HG03439 (cell line): Measurements from ENCODE around the gene CBX4.

Experiments
- ATAC-seq: cut with Tn5 transposase; IDR thresholded peaks from one replicate; pipeline ENCODE4 v1.9.1; 2021; ENCODE audit warnings: mild to moderate bottlenecking, moderate library complexity; ENCODE audit not compliant: unreplicated experiment

Gene CBX4

DNA sequence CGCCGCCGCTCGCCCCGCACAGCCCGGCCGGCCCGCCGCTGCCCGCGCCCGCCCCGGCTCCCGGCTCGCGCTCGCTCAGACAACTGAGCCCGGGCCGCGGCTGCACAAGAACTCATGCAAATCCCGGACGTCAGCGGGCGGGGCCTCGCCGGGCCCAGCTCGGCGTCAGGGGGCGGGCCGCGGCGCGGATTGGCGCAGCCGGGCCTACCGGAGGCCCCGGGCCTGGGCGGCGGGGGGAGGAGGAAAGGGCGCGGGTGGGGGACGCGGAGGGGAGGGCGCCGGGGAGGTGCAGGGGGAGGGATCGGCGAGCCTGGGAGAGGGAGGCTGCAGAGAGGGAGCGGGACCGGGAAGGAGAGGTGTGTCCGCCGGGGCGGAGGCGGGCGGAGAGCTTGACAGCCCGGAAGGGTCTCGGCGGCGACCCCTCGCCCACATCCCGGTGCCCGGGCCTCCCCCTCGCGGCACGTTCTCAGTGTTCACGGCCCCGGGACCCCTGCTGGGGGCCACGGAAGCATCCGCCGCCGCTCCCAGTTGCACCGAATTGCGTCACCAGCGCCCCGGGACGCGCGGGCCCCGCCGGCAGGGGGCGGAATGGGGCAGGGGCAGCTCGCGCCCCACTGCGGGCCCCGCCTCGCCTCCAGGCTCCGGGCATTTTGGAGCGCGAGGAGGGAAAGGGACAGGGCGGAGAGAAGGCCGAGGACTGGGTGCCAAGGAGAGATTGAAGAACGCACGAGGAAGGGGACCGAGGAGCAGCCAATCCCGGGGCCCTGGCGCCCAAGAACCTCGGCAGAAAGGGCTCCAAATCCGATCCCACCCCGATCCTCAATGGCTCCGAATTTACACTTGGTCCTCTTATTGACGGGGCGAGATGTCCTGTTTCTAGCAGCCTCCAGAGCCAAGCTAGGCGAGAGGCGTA, at the start of gene CBX4:
Gene CBX4, minus strand, starts transcription at position 85 of the 913 bp plus-strand sequence. CDS start 189 bp downstream, outside the sequence.
- peak; percentile 48 for ATAC-seq

DNA sequence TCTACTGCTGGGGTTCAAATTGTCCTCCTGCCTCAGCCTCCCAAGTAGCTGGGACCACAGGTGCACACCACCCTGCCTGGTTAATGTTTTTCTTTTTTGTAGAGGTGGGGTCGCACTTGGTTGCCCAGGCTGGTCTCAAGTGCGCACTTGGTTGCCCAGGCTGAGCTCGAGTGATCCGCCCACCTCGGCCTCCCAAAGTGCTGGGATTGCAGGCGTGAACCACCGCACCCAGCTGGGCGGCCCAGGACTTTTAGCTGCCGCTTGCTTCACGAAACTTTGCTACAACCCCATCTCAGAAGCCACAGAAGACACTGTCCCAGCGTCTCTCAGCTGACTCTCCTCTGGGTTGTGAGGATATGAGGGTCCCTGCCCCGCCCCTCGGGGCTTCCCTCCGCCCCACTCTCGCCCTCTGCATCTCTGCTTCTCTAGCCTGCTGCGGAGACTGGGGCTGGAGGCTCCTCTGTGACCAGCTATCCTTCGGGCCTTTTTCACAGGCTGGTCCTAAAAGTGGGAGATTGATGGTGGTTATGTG, 48.8 kb upstream of the CBX4 start:
- ATAC-seq = no peak

DNA sequence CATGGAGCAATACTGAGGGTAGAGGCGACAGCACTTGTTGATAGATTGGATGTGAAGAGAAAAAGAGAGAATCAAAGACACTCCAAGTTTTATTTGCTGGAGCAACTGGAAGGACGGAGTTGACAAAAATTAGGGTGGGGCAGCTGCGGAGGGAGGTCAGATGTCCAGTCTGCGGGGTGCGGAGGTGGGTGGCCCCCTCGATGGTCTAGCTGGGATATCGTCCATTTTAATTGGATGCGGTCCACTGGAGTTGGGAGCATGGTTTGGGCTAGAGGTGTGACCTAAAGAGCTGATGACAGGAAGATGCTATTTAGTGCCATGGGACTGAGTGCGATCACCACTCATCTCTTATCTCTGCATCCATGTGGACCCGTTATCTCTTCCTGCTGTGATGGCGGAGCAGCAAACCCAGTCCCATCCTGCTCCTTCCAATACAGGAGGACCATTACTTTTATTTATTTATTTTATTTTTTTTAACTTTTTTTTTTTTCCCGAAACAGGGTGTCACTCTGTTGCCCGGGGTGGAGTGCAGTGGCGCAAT, 48.3 kb upstream of the CBX4 start:
- no peak for ATAC-seq

DNA sequence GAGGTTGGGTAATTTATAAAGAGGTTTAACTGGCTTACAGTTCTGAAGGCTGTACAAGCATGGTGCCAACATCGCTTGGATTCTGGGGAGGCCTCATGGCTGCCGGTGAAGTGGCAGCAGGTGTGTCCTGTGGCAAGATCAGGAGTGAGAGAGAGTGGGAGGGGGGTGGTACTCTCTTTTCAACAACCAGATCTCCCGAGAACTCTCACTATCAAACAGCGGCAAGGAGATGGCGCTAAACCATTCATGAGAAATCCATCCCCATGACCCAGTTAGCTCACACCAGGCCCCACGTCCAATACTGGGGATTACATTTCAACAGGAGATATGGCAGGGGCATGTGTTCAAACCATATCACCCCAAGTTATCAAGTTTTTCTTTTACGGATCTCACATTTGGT, 44.0 kb upstream of the CBX4 start:
- no peak for ATAC-seq

DNA sequence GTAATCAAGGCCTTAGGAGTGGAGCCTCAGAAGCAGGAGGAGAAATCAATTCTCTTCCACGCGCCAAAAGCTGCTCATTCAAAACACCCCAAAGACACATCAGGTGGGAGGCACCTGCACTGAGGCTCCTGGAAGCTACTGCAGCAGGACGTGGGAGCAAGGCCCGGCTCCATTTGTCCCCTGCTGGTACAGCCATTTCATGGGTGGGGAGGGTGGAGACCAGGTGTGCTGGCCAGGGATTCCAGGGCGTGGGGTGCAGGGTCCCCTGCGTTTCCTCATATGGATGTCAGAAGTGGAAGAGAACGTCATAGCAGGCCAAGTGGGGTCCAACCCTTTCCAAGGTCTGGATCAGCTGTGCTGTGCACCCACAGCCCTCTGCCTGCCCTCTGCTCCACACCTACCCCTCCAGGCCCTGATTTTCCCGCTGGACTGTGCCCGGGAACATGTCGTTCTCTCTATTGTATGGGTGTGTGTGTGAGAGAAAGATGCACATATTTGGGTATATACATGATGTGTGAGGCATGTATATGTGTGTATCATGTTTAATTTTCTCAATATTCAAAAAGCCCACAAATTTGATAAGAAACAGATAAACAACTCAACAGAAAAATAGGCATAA, 39.2 kb upstream of the CBX4 start:
- ATAC-seq = no peak

DNA sequence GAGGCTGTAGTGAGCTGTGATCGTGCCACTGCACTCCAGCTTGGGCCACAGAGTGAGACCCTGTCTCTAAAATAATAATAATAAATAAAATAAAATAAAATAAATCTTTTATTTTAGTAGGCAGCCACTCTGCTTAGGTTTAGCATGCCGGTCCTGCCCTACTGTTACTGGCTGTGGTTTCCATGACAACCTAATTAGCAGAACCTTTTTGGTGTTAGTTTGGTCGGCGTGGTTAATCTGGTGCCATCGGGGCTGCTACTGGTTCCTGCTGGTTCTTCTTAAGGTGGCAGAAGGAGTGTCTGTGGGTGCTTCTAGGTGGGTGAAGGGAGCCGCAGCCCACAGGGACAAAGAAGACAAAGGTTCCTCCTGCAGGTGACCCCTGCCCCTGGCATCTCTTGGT, 37.8 kb upstream of the CBX4 start:
- ATAC-seq = no peak

DNA sequence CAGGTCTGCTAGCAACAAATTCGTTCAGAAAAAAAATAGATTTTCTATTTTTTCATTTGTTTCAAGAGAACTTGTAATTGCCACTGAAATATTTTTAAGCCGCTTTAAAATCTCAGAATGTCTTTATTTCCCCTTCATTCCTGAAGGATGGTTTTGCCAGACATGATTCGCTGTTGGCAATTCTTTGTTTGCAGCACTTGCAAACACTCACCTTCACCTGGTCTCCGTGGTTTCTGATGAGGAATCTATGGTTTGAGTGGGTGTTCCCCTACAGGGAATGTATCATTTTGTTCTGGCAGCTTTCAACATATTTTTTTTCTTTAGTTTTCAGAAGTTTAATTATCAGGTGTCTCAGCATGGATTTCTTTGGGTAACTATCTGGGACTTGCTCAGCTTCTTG, 36.3 kb upstream of the CBX4 start:
- ATAC-seq = no peak

DNA sequence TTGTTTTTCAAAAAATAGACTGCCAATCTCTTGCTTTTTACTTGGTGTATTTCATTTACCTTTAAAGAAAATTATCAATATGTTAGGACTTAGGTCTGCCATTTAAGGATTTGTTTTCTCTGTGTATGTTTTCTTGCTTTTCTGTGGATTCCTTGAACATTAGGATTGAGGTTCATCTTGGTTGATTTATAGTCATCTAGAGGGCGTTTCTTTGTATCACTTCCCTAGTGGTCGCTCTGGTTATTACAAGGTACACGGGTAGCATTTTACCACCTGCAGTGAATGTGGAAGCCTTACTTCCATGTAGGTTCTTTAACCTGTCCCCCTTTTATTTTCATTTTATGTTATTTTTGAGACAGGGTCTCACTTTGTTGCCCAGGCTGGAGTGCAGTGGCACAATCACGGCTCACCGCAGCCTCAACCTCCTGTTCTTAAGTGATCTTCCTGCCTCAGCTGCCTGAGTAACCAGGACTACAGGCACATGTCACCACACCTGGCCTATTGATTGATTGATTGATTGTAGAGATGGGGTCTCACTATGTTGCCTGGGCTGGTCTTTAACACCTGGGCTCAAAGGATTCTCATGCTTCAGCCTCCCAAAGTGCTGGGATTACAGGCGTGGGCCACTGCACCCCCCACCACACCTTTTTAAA, 35.2 kb upstream of the CBX4 start:
- no peak for ATAC-seq

DNA sequence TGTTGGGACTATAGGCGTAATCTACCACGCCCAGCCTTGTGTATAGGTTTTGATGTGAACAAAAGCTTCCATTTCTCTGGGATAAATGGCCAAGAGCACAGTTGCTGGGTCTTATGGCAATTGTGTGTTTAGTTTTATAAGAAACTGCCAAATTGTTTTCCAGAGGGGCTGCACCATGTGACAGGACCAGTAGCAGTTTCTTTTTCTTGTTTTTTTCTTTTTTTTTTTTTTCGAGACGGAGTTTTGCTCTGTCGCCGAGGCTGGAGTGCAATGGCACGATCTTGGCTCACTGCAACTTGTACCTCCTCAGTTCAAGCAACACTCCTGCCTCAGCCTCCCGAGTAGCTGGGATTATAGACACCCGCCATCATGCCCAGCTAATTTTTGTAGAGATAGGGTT, 34.3 kb upstream of the CBX4 start:
- no peak for ATAC-seq

DNA sequence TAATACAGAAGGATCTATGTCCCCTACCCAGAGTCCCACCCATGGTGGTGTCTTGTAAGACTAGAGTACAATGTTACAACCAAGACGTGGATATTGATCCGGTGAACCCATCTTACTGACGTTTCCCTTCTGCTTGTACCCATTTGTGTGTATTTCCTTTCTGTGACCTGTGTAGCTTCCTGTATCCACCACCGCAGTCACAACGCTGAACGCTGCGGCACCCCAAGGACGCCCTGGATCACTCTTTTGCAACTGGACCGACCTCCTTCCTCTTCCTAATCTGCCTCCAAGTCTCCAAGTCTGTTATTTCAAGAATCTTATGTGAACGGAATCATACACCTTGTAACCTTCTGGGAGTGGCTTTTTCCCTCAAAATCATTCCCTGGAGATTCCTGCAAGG, 33.5 kb upstream of the CBX4 start:
- no peak for ATAC-seq

DNA sequence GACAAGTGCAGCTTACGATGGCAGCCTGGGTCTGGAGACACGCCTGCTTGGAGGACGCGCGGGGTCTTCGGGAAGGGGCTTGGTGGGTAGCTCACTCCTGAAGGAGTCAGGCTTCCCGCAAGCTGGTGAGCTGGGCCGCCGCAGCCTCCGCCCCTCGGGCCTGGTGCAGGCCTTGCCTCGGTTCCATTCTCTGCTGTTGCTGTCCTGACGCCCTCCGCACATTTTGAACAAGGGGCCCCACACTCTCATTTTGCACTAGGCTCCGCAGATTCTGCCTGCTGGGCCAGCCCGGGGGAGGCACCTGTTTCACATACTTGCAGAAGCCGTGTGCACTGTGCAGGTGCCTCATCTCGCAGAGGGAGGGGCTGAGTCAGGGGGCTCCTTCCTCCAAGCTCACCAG, 31.9 kb upstream of the CBX4 start:
- no peak for ATAC-seq

DNA sequence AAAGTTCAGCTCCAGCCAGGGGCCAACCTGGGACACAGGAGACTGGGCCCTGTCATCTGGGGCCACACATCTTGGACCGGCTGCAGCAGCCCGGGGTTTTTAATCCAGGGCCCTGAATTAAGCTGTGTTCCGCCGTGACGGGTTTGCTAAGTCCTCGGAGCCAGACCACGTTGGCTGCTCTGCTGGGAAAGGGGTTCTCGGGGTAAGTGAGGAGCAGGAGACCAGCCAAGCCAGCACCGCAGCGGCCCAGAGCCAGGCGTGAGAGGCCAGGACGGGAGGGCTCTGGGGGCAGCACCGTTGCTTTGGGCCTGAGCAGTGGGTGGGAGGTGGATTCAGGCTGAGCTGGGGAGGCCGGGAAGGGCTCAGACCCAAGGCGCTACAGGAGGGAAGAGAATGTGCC, 31.3 kb upstream of the CBX4 start:
- no peak for ATAC-seq

DNA sequence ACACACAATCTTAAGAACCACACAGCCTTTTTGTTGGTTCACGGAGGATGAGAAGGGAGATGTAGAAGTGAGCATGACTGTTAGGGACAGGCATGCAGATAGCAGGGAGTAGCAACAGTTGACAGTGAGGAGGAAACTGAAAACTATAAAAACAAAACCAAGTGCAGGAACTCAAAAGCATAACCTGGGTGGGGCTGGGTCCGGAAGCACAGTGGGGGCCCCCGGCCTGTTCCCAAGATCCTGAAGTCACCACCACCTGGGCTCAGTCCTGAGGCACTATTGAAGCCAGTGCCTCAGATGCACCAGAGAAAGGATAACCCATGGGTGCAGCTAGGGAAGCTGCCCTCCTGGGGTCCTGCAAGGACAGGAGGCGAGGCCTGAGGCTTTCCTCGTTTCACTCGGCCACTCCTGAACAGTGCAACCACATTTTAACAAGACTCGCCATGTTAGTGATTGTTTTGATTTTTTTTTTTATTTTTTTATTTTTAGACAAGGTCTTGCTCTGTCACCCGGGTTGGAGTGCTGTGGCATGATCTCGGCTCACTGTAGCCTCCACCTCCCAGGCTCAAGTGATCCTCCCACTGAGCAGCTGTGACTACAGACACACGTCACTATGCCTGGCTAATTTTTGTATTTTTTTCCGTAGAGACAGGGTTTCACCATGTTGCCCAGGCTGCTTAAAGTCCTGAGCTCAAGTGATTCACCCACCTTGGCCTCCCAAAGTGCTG, 27.7 kb upstream of the CBX4 start:
- ATAC-seq = no peak

DNA sequence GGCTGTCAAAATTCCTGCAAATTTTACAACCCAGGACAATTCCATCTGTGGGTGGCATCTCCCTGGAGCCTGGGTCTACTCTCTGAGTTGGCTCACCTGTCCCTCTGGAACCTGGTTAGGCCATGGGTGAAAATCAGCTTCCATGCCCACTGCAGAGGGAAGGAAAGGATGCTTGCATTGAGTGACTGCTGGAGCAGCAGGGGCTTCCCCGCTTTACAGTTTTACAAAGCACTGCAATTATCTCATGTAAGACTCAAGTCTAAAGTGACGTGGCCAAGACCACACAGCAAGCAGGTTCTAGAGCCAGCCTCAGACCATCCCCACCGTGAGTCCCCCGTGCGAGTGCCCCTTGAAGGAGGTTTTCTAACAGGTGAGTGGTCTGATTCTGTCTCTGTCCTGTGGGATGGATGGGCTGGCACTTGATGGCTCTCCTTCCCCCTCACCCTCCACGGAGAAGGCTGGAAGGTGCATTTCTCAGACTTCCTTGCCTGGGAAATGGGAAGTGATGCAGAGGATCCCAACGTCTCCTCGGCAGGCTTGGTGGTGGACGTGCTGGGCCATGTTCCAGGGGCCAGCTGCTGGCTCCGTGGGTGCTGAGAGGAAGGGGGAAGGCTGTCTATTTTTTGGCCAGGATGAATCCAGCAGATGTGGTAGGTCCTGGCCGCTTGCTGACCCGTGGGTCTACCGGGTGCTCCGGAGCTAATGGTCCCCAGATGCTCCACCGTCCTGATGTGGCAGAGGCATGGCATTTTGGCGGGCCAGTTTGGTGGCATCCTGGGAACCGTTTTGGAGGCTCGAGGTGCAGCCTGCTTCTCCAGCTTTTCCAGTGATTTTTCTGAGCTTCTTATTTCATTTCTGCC, 26.3 kb upstream of the CBX4 start:
- ATAC-seq = no peak

DNA sequence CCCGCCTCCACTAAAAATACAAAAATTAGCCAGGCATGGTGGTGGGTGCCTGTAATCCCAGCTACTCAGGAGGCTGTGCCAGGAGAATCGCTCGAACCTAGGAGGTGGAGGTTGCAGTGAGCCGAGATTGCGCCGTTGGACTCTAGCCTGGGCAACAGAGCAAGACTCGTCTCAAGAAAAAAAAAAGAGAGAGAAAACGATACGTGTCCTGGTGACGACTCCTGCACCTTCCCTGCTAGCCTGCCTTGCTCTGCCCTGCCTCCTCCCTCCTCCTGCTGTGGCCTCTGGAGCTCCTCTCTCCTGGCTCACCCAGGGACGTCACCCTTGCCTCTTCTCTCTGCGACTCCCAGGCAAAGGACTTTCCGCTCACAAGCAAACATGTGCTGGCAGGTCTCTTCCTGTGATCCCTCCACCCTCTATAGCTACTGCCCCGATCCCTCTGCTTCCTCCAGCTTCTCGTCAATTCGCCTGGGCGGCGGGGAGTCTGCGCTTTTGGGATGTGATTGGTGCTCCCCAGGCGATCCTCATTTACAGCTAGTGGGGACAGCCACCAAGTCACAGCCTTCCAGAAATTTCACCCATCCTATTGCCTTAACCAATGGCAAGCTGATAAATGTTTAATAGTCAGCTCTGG, 25.5 kb upstream of the CBX4 start:
- ATAC-seq = no peak

DNA sequence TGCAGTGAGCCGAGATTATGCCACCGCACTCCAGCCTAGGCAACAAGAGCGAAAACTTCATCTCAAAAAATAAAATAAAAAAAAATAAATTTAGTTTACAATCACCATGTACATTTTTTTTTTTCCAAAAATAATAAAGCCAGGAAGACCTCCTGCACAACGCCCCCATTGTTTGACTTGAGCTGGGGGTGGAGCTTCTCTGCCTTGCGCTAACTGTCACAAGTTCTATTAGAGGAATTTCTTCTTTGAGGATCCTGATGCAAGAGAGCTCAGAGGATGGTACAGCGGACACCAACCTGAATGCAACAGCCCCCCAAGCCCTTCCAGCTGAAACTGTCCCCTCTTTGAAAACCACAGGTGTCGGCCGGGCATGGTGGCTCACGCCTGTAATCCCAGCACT, 24.9 kb upstream of the CBX4 start:
- no peak for ATAC-seq

DNA sequence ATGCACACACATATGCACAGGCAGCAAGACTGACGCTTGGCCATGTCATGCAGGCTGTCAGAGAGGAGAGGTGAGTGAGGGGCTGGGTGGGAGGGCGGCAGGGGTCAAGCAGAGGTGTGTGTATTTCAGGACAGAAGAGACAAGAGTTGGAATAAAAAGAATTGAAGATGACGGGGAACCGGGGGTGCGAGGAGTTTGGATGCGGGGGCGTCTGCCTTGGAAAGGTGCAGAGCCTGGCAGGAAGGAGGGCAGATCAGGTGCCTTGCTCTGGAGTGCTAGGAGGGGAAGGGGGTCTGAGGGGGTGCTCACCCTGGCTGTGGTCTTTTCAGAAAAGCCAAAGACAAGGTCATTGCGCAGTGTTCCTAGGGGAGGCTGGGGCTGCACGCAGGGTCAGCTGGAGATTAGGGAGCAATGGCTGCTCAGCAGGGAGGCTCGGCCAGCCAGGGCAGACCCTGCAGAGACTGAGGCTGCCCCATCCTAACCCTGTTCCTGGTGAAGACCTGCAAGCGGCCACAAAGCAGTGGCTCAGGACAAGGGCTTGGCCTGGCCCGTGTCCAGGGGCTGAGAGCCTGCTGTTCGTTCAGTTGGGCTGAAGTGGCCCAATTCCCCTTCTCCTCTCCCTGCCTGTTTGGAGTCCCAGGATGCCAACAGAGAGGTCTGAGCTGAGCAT, 23.7 kb upstream of the CBX4 start:
- ATAC-seq = no peak

DNA sequence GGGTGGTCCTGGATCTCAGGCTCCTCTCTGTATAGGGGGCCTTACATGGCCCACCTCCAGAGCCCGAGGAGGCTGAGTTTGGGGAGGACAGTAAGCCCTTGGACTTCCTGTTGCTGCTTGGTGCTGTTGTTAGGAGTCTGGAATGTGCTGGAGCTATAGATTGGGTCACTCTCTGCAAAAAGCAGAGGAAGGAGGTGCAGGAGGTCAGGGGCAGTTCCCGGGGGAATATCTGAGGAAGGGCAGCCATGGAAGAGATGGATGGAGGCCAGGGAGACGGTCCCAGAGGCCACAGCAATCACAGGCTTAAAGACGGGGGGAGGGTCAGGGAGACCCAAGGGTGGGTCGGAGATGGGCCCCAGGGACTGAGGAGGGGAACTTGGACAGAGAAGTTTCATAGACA, 23.0 kb upstream of the CBX4 start:
- ATAC-seq = no peak
